ENCODE measurements around the gene SKIDA1.

Gene SKIDA1

DNA sequence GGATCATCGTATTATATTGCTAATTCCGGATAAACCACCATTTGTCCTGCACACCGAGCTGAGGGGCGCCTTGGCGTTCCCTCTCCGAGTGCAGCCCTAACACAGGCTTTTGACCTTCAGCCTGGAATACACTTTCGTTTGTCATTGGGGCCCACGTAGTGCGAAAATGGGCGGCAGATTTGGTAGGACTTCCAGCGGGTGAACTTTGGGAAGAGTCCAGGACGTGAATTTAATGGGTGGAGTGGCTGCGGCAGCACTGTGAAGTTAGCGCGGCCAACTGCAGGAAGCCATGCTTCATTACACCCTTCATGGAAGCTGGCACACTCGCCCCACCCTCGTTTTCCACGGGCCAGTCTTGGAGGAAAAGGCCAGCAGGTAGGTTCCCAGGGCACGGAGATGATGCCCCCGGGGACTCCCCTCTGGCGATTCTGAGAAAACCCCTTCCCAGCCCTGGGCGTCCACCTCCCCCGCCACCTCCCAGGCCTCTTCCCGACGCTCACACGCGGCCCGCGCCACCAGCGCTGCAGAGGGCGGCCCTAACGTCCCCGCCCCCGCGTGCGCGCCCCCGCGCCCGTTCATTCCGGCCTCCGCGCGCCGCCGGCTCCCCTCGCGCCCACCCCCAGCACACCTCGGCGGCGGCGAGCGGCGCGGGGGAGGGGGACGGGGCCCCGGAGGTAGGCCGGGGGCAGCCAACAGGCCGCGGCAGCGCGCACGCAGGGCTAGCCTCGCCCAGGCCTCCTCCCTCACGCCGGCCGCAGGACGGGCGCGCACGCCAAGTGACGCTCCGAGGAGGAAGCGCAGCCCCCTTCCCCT lies 8.2 kb upstream of the SKIDA1 start, which contains the start of gene MLLT10 (continued):
- TF ChIP-seq, protein P1, sequence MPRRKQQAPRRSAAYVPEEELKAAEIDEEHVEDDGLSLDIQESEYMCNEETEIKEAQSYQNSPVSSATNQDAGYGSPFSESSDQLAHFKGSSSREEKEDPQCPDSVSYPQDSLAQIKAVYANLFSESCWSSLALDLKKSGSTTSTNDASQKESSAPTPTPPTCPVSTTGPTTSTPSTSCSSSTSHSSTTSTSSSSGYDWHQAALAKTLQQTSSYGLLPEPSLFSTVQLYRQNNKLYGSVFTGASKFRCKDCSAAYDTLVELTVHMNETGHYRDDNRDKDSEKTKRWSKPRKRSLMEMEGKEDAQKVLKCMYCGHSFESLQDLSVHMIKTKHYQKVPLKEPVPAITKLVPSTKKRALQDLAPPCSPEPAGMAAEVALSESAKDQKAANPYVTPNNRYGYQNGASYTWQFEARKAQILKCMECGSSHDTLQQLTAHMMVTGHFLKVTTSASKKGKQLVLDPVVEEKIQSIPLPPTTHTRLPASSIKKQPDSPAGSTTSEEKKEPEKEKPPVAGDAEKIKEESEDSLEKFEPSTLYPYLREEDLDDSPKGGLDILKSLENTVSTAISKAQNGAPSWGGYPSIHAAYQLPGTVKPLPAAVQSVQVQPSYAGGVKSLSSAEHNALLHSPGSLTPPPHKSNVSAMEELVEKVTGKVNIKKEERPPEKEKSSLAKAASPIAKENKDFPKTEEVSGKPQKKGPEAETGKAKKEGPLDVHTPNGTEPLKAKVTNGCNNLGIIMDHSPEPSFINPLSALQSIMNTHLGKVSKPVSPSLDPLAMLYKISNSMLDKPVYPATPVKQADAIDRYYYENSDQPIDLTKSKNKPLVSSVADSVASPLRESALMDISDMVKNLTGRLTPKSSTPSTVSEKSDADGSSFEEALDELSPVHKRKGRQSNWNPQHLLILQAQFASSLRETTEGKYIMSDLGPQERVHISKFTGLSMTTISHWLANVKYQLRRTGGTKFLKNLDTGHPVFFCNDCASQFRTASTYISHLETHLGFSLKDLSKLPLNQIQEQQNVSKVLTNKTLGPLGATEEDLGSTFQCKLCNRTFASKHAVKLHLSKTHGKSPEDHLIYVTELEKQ (tag by site-specific recombination; IDR thresholded peaks at IDR 0.05; ENCODE audit: borderline replicate concordance): no peak
- TF ChIP-seq ZNF837 (tag by site-specific recombination; IDR thresholded peaks at IDR 0.05) (0 out of 2 replicates have a peak, but pooled peaks have one; percentile 42), ZNF391 (tag by site-specific recombination; IDR thresholded peaks at IDR 0.05; ENCODE audit: borderline replicate concordance, low read depth) (peak; percentile 67; the same call in 1 of the 2 replicates), ZFHX2 (tag by site-specific recombination; conservative IDR thresholded peaks at IDR 0.05) (peak; percentile 95), ZNF23 (tag by site-specific recombination; IDR thresholded peaks at IDR 0.05; ENCODE audit: borderline replicate concordance) (no peak), ZNF157 (tag by site-specific recombination; IDR thresholded peaks at IDR 0.05) (no peak), ZNF561 (tag by site-specific recombination; IDR thresholded peaks at IDR 0.05; ENCODE audit: borderline replicate concordance) (no peak), ZNF155 (tag by site-specific recombination; IDR thresholded peaks at IDR 0.05) (no peak), ZNF660 (tag by site-specific recombination; IDR thresholded peaks at IDR 0.05) (peak; percentile 82; the same call in 1 of the 2 replicates), ZNF521 (tag by site-specific recombination; IDR thresholded peaks at IDR 0.05) (no peak), ZNF214 (tag by site-specific recombination; IDR thresholded peaks at IDR 0.05; ENCODE audit: borderline replicate concordance) (no peak), SP7 (tag by site-specific recombination; IDR thresholded peaks at IDR 0.05) (peak; percentile 83), GLIS2 (tag by site-specific recombination; IDR thresholded peaks at IDR 0.05) (peak; percentile 97), ZSCAN30 (tag by site-specific recombination; IDR thresholded peaks at IDR 0.05) (peak; percentile 39), ZNF426 (tag by site-specific recombination; IDR thresholded peaks at IDR 0.05) (no peak), ZNF302 (tag by site-specific recombination; IDR thresholded peaks at IDR 0.05; ENCODE audit: low read depth) (no peak), IKZF3 (tag by site-specific recombination; IDR thresholded peaks at IDR 0.05) (peak; percentile 84), KLF10 (tag by site-specific recombination; IDR thresholded peaks at IDR 0.05) (peak; percentile 82), ZNF350 (tag by site-specific recombination; IDR thresholded peaks at IDR 0.05) (no peak), SCRT2 (tag by site-specific recombination; IDR thresholded peaks at IDR 0.05) (no peak), ZNF311 (tag by site-specific recombination; IDR thresholded peaks at IDR 0.05; ENCODE audit: borderline replicate concordance) (no peak), MYNN (tag by site-specific recombination; IDR thresholded peaks at IDR 0.05; ENCODE audit: borderline replicate concordance) (no peak), ZNF548 (tag by site-specific recombination; IDR thresholded peaks at IDR 0.05) (no peak)
- TF ChIP-seq, protein P2, sequence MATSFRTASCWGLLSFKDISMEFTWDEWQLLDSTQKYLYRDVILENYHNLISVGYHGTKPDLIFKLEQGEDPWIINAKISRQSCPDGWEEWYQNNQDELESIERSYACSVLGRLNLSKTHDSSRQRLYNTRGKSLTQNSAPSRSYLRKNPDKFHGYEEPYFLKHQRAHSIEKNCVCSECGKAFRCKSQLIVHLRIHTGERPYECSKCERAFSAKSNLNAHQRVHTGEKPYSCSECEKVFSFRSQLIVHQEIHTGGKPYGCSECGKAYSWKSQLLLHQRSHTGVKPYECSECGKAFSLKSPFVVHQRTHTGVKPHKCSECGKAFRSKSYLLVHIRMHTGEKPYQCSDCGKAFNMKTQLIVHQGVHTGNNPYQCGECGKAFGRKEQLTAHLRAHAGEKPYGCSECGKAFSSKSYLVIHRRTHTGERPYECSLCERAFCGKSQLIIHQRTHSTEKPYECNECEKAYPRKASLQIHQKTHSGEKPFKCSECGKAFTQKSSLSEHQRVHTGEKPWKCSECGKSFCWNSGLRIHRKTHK (tag by site-specific recombination; IDR thresholded peaks at IDR 0.05): no peak
- TF ChIP-seq, protein P3, sequence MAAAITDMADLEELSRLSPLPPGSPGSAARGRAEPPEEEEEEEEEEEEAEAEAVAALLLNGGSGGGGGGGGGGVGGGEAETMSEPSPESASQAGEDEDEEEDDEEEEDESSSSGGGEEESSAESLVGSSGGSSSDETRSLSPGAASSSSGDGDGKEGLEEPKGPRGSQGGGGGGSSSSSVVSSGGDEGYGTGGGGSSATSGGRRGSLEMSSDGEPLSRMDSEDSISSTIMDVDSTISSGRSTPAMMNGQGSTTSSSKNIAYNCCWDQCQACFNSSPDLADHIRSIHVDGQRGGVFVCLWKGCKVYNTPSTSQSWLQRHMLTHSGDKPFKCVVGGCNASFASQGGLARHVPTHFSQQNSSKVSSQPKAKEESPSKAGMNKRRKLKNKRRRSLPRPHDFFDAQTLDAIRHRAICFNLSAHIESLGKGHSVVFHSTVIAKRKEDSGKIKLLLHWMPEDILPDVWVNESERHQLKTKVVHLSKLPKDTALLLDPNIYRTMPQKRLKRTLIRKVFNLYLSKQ (tag by site-specific recombination; IDR thresholded peaks at IDR 0.05; ENCODE audit: borderline replicate concordance): no peak
- TF ChIP-seq, protein P4, sequence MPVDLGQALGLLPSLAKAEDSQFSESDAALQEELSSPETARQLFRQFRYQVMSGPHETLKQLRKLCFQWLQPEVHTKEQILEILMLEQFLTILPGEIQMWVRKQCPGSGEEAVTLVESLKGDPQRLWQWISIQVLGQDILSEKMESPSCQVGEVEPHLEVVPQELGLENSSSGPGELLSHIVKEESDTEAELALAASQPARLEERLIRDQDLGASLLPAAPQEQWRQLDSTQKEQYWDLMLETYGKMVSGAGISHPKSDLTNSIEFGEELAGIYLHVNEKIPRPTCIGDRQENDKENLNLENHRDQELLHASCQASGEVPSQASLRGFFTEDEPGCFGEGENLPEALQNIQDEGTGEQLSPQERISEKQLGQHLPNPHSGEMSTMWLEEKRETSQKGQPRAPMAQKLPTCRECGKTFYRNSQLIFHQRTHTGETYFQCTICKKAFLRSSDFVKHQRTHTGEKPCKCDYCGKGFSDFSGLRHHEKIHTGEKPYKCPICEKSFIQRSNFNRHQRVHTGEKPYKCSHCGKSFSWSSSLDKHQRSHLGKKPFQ (tag by site-specific recombination; IDR thresholded peaks at IDR 0.05): 0 out of 2 replicates have a peak, but pooled peaks have one; percentile 68
- TF ChIP-seq, protein P5, sequence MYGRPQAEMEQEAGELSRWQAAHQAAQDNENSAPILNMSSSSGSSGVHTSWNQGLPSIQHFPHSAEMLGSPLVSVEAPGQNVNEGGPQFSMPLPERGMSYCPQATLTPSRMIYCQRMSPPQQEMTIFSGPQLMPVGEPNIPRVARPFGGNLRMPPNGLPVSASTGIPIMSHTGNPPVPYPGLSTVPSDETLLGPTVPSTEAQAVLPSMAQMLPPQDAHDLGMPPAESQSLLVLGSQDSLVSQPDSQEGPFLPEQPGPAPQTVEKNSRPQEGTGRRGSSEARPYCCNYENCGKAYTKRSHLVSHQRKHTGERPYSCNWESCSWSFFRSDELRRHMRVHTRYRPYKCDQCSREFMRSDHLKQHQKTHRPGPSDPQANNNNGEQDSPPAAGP (tag by site-specific recombination; IDR thresholded peaks at IDR 0.05): no peak; the same call in 1 of the 2 replicates
